CD4-positive, alpha-beta T cell treated with Interleukin-6 at 100 ng/mL for 8 hours (primary cell): ENCODE measurements around the gene CNGA4.
"Not testable (repeated sequence)": the region's sequence is repeated elsewhere in the genome, so short reads cannot be mapped to it uniquely, and the experiment has no call there.

Experiments
- DNase-seq: peaks from one replicate; pipeline ENCODE4 v3.0.0-alpha.2; 2020; ENCODE audit warnings: mixed read lengths, low spot score

Gene CNGA4

DNA sequence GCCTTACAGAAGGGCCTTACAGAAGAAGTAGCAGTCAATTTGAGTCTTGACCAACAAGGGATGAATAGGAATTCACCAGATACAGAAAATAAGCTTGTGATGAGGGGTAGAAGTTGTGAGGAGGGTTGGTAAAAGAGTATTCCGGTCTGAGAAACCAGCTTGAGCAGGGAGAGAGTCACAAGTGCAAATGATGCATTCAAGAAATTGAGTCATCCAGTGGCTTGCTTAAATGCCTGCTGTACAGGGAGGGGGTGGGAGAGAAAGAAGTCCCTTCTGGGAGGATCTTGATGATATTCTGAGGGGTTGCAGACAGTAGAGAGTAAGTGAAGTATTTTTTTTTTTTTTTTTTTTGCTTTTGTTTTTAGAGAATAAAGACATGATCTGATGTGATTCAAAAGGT lies 29.9 kb downstream of the CNGA4 start:
- no peak for DNase-seq

- no peak for DNase-seq
Measured at GRCh38 chr11:6269994-6270393, 31.1 kb downstream of the CNGA4 start.

GRCh38 chr11:6270584-6271246 lies 31.8 kb downstream of the CNGA4 start:
- no peak for DNase-seq

- no peak for DNase-seq
Measured at GRCh38 chr11:6271598-6271997, 32.7 kb downstream of the CNGA4 start.

DNA sequence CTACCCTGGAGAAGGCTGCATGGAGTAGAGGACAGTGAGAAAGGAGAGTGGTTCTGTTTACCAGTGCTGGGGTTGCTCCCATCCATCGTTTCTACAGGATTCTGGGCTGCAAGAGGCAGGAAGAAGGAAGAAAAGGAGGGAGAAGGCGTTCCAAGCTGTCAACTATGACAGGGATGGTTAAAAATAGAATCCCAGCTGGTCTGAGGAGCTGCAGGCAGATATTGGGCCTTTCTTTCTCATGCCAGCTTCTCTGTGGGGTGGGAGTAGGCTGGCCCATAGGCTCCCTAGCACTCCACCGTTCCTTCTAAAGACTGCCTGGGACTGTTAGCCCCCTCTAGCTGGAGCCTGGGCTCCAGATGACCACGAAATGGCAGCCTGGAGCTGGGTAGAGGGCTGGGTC lies 34.3 kb downstream of the CNGA4 start:
- DNase-seq = no peak

GRCh38 chr11:6280809-6281208 lies 41.9 kb downstream of the CNGA4 start:
- DNase-seq = not testable (repeated sequence)

DNA sequence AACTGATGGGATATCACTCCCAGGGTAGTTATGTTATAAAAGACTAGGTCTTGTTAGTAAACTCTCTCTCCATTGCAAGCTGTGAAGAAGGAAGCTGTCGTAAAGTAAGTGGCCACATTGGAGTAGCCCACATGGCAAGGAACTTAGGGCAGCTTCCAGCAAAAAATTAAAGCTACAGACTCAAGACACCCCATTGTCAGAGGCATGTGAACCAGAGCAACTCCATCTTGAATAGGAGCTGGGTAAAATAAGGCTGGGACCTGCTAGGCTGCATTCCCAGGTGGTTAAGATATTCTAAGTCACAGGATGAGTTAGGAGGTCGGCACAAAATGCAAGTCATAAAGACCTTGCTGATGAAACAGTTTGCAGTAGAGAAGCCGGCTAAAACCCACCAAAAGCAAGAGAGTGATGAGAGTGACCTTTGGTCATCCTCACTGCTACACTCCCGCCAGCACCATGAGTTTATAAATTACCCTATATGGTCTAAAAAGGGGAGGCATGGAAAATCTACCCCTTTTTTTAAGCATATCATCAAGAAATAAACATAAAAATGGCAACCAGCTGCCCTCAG lies 44.6 kb downstream of the CNGA4 start:
- DNase-seq = no peak

GRCh38 chr11:6284250-6284649 lies 45.4 kb downstream of the CNGA4 start:
- no peak for DNase-seq

GRCh38 chr11:6285019-6285418 lies 46.1 kb downstream of the CNGA4 start:
- DNase-seq = no peak
